Measurements from ENCODE around the gene HIBCH.

DNA sequence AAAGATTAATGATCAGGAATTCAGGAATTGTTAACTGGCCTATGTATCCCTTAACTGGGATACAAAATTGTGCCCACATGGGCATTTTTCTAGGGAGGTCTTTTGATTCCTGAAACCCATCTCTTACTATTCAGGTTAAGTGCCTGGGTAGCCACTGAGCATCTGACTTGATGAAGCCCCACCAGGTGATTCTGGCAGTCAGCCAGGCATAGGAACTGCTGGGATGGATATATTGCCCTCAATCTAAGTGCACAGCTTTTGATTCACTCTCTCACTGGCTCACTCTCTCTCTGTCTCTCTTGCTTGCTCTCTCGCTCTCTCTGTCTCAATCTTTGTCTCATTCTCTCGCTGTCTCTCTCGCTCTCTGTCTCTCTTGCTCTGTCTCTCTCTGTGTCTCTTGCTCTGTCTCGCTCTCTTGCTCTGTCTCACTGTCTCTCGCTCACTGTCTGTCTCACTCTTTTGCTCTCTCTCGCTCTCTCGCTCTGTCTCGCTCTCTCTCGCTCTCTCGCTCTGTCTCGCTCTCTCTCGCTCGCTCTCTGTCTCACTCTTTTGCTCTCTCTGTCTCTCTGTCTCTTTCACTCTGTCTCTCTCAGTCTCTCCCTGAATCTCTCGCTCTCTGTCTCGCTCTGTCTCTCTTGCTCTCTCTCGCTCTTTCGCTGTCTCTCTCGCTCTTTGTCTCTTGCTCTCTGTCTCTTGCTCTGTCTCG is 46.0 kb upstream of the HIBCH start:
- TF ChIP-seq, protein P1, sequence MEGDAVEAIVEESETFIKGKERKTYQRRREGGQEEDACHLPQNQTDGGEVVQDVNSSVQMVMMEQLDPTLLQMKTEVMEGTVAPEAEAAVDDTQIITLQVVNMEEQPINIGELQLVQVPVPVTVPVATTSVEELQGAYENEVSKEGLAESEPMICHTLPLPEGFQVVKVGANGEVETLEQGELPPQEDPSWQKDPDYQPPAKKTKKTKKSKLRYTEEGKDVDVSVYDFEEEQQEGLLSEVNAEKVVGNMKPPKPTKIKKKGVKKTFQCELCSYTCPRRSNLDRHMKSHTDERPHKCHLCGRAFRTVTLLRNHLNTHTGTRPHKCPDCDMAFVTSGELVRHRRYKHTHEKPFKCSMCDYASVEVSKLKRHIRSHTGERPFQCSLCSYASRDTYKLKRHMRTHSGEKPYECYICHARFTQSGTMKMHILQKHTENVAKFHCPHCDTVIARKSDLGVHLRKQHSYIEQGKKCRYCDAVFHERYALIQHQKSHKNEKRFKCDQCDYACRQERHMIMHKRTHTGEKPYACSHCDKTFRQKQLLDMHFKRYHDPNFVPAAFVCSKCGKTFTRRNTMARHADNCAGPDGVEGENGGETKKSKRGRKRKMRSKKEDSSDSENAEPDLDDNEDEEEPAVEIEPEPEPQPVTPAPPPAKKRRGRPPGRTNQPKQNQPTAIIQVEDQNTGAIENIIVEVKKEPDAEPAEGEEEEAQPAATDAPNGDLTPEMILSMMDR (IDR thresholded peaks at IDR 0.05): no peak
- TF ChIP-seq, protein P2, sequence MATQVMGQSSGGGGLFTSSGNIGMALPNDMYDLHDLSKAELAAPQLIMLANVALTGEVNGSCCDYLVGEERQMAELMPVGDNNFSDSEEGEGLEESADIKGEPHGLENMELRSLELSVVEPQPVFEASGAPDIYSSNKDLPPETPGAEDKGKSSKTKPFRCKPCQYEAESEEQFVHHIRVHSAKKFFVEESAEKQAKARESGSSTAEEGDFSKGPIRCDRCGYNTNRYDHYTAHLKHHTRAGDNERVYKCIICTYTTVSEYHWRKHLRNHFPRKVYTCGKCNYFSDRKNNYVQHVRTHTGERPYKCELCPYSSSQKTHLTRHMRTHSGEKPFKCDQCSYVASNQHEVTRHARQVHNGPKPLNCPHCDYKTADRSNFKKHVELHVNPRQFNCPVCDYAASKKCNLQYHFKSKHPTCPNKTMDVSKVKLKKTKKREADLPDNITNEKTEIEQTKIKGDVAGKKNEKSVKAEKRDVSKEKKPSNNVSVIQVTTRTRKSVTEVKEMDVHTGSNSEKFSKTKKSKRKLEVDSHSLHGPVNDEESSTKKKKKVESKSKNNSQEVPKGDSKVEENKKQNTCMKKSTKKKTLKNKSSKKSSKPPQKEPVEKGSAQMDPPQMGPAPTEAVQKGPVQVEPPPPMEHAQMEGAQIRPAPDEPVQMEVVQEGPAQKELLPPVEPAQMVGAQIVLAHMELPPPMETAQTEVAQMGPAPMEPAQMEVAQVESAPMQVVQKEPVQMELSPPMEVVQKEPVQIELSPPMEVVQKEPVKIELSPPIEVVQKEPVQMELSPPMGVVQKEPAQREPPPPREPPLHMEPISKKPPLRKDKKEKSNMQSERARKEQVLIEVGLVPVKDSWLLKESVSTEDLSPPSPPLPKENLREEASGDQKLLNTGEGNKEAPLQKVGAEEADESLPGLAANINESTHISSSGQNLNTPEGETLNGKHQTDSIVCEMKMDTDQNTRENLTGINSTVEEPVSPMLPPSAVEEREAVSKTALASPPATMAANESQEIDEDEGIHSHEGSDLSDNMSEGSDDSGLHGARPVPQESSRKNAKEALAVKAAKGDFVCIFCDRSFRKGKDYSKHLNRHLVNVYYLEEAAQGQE (IDR thresholded peaks at IDR 0.05; ENCODE audit: low read depth, low read length): no peak
- no peak for TF ChIP-seq RCOR1 (IDR thresholded peaks at IDR 0.05; ENCODE audit: low read length)
- no peak for TF ChIP-seq MXI1 (IDR thresholded peaks at IDR 0.05; ENCODE audit: low read depth, low read length)
- no peak for TF ChIP-seq POLR2AphosphoS5 (IDR thresholded peaks at IDR 0.05; ENCODE audit: low read depth, low read length)
- TF ChIP-seq CHD2 (IDR thresholded peaks at IDR 0.05; ENCODE audit: low read length, partially characterized antibody): no peak
- TF ChIP-seq, protein P3, sequence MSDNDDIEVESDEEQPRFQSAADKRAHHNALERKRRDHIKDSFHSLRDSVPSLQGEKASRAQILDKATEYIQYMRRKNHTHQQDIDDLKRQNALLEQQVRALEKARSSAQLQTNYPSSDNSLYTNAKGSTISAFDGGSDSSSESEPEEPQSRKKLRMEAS (IDR thresholded peaks at IDR 0.05; ENCODE audit: low read depth): no peak
- no peak for TF ChIP-seq EP300 (IDR thresholded peaks at IDR 0.05; ENCODE audit: borderline replicate concordance in 1 of 2, low read depth in 1 of 2, low read length in 1 of 2)
- TF ChIP-seq, protein P4, sequence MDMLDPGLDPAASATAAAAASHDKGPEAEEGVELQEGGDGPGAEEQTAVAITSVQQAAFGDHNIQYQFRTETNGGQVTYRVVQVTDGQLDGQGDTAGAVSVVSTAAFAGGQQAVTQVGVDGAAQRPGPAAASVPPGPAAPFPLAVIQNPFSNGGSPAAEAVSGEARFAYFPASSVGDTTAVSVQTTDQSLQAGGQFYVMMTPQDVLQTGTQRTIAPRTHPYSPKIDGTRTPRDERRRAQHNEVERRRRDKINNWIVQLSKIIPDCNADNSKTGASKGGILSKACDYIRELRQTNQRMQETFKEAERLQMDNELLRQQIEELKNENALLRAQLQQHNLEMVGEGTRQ (IDR thresholded peaks at IDR 0.05; ENCODE audit: borderline replicate concordance, low read depth, low read length): no peak
- no peak for TF ChIP-seq MEF2A (IDR thresholded peaks at IDR 0.05; ENCODE audit: borderline replicate concordance, low read depth)
- no peak for TF ChIP-seq NRF1 (IDR thresholded peaks at IDR 0.05; ENCODE audit: low read depth, low read length)
- no peak for TF ChIP-seq TAF1 (IDR thresholded peaks at IDR 0.05; ENCODE audit: borderline replicate concordance, low read depth, low read length)
- no peak for TF ChIP-seq GATA2 (CRISPR knock-in tag; IDR thresholded peaks at IDR 0.05)
- TF ChIP-seq JUND (IDR thresholded peaks at IDR 0.05): no peak

Data from SK-N-SH (cell line).